Measurements from ENCODE around the gene CCDC13.

Gene CCDC13

DNA sequence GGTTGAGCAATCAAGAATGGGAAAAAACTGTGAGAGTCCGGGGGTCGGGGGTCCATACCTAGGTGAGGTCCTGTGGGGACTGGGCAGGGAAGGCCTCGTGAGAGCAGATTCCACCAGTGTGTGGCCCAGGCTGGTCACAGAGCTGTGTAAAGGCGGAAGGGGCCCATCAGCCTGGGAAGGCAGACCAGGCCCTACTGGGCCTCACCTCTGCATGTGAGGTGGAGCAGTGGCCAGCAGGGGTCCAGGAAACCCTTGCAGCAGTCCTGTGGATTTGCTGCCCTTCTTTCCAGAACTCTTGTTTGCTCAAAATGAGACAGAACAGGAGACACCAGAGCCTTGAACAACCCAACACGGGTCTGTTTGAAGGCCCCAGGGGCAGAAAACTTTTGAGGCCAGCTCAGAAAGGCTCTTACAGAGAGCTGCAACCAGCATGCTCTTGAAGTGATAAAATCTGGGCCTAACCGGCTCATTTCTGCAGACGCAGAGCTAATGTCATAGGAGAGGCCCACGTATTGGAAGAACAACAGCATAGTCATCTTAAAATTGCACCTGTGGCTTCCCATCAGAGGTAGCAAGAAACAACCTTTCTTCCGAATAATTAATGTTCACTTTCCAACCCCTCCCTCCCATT lies 40.1 kb downstream of the CCDC13 start:
- DNase-seq, result no peak

DNA sequence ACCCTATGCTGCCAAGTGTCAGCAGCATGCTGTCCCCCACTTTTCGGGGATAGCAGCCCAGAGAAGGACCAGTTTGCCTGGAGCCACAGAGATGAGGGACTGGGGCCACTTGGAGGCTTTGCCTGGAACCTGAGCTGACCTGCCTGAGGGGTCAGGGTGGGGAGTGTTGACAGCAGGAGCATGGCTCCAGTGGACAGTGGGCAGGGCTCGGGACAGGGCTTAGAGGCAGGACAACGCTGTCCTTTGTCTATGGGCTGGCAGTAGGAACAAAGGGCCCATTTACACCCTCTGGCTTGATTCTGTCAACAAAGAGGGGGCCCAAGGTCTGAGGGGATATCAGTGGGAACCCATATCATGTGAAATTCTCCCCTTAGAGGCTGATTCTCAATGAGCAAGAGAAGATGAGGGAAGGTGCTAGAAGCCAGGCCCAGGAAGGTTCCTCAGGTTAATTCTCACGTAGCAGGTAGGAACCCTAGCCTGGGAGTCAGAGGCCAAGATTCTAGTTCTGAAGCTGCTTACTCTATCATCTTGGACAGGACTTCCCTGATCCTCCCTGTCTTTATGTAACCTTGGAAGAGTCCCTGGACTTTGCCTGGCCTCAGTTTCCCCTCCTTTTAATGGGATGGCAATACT lies 40.7 kb downstream of the CCDC13 start:
- no peak for DNase-seq

DNA sequence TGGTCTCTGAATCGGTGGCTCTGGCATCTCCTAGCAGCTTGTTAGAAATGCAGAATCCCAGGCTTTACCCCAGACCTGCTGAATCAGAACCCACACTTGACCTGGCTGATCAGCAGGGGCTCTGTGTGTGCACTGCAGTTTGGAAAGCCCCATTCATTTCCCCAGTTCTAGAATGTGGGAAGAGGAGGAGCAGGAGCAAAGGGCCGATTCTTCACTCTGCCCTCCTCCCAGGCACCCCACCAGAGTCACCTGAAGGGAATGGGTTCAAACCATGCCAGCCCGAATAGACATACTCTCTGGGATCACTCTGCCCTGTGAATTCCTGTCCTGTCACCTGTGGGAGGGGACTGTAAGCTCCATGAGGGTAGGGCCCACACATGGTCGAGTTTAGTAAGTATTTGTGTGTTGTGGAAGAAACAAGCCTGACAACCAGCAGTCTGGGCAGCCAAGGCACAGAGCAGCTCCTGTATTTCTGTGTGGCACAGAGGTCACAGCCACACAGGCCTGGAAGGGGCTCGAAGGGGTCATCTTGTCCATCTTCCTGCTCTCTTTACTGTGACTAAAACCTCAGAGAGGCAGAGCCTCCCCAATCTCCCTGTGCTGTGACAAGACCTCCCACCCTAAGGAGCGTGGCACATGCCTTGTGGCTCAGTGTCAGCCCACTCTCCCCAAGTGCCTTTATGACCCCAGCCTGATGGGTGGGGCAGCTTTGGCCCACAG lies 41.4 kb downstream of the CCDC13 start:
- DNase-seq, result no peak

GRCh38 chr3:42730706-42731420 lies 42.2 kb downstream of the CCDC13 start:
- DNase-seq, result no peak

GRCh38 chr3:42730294-42730693 lies 42.8 kb downstream of the CCDC13 start:
- no peak for DNase-seq

DNA sequence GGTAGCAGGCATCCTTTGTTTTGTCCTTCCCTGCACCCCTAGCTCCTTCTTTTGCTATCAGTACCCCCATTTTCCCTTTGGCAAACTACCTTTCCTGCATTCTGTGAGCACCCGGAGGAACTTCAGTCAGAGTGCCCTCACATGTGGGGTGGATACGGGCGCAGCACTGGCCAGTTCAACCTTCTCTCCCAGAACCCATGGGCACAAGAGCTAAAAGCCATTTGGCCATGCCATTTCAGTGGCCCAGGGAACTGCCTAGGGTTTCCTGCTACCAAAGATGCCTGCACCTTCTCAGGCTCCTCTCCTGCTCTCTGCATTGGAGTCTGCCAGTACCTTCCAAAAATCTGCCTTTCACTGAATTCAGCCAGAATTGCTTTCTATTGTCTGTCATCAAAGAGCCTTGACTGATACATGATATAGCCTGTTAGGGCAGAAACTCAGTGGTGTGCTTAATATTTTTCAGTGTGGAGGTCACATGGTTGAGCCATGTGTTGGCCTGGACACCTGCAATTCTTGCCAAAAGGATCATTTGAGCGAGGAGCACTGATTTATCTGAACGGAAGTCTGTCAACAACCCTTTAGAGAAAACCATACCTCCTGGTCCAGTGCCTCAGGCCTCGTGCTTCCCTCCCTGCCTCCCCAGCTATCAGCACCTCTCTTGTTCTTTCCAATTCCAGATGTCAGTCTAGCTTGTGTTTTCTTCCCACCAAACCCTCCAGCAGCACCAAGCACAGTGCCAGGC lies 43.5 kb downstream of the CCDC13 start:
- DNase-seq, result no peak

DNA sequence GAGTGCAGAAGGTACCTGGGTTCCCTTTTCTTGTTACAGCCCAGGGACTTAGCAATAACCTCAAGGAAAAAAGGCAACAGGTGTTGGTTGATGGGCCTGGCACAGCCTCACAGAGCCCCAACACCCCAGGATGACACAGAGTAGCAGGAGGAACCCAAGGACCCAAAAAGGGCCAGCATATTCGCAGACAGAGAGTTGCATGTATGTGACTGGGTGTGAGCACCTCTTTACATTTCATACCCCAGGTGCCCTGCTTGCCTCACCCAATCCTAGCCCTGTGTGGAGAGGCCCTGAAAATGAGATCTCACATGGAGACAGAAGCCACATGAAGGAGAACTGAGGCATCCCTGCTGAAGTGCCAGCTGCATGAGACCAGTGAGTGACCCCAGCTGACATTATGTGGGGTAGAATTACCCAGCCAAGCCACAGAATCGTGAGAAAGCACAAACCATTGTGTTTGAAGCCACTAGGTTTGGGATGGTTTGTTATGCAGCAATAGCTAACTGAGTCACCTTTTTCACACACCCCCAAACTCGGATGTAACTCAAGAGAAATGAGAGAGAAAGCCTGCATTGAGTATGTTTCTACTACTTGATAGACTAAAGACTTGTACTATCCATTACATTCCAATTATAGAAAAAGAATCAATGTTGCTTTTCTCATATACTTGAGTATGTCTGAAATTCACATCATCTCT lies 44.2 kb downstream of the CCDC13 start:
- DNase-seq, result no peak

GRCh38 chr3:42728056-42728455 lies 45.0 kb downstream of the CCDC13 start:
- DNase-seq, result no peak

- no peak for DNase-seq
These were observed 47.6 kb downstream of the CCDC13 start for GRCh38 chr3:42725454-42725853.

DNA sequence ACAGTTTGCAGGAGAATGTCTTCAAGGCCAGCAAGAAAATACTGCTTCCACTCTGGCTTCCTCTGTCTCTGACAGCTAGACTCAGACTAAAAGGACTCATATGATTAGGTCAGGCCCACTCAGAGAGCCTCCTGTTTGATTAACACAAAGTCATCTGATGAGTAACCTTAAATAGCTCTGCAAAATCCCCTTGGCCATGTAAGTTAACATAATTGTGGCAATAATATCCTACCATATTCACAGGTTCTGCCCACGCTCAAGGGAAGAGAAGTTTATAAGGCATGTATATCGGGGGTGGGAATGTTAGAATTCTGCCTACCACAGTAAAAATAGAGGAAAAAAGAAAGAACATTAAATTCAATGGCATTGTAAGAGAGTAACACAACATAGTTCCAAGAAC lies 49.8 kb downstream of the CCDC13 start:
- no peak for DNase-seq

All from NCI-H2029 (cell line).